Activated CD8-positive, alpha-beta memory T cell treated with anti-CD3 and anti-CD28 coated beads, Interleukin-2, amount 50 U/mL, for 4 hours (primary cell): ENCODE data around the gene SLC24A3.

ENCODE experiments used
- DNase-seq: peaks from one replicate; pipeline ENCODE4 v3.0.0-alpha.2; 2020

SLC24A3 gene

GRCh38 chr20:19349879-19350278 is 137.4 kb downstream of the SLC24A3 start:
- no peak for DNase-seq

GRCh38 chr20:19351542-19351941 is 139.1 kb downstream of the SLC24A3 start:
- DNase-seq, result no peak

- no peak for DNase-seq
Observed at GRCh38 chr20:19354950-19355349, 142.5 kb downstream of the SLC24A3 start.

- no peak for DNase-seq
Observed at GRCh38 chr20:19361790-19362189, 149.3 kb downstream of the SLC24A3 start.

- no peak for DNase-seq
Observed at GRCh38 chr20:19363476-19363875, 151.0 kb downstream of the SLC24A3 start.

GRCh38 chr20:19367591-19367990 is 155.1 kb downstream of the SLC24A3 start:
- no peak for DNase-seq

GRCh38 chr20:19368351-19368750 is 155.9 kb downstream of the SLC24A3 start:
- no peak for DNase-seq

GRCh38 chr20:19370076-19371075 is 157.9 kb downstream of the SLC24A3 start:
- no peak for DNase-seq

- no peak for DNase-seq
Observed at GRCh38 chr20:19371112-19371511, 158.7 kb downstream of the SLC24A3 start.

- no peak for DNase-seq
Observed at GRCh38 chr20:19374216-19374615, 161.8 kb downstream of the SLC24A3 start.

GRCh38 chr20:19375395-19375794 is 163.0 kb downstream of the SLC24A3 start:
- no peak for DNase-seq

- no peak for DNase-seq
Observed at GRCh38 chr20:19375801-19376200, 163.4 kb downstream of the SLC24A3 start.

GRCh38 chr20:19376451-19377229 is 164.2 kb downstream of the SLC24A3 start:
- DNase-seq, result no peak

GRCh38 chr20:19378058-19378457 is 165.6 kb downstream of the SLC24A3 start:
- DNase-seq, result no peak

- no peak for DNase-seq
Observed at GRCh38 chr20:19380211-19380610, 167.8 kb downstream of the SLC24A3 start.

- DNase-seq, result no peak
Observed at GRCh38 chr20:19381947-19382346, 169.5 kb downstream of the SLC24A3 start.

- no peak for DNase-seq
Observed at GRCh38 chr20:19382386-19383340, 170.2 kb downstream of the SLC24A3 start.

- no peak for DNase-seq
Observed at GRCh38 chr20:19384940-19385339, 172.5 kb downstream of the SLC24A3 start.

GRCh38 chr20:19387251-19387650 is 174.8 kb downstream of the SLC24A3 start:
- no peak for DNase-seq

GRCh38 chr20:19392344-19393130 is 180.1 kb downstream of the SLC24A3 start:
- no peak for DNase-seq

GRCh38 chr20:19396460-19397081 is 184.1 kb downstream of the SLC24A3 start:
- no peak for DNase-seq
